GM23248 (cell line): ENCODE data around the gene SPAAR.

Experiments used
- EZH2 ChIP-seq: fragments of 200-600 bp; sonication (generic); IDR thresholded peaks from 2 replicates; pipeline ENCODE4 v1.6.1; 2018; ENCODE audit warnings: antibody characterized with exemption, mild to moderate bottlenecking; ENCODE audit not compliant: insufficient read depth, poor library complexity, severe bottlenecking
- EZH2phosphoT487 ChIP-seq: fragments of 200-600 bp; sonication (generic); IDR thresholded peaks from 2 replicates; pipeline ENCODE4 v1.6.1; 2018; ENCODE audit warnings: antibody characterized with exemption, moderate library complexity, mild to moderate bottlenecking, low read depth; ENCODE audit not compliant: insufficient read depth

- TF ChIP-seq EZH2, result no peak
- no peak for TF ChIP-seq EZH2phosphoT487
Measured at GRCh38 chr9:35954942-35955546, 45.8 kb downstream of the SPAAR start.
